Measurements from ENCODE around the gene GLMP. TPM values are rescaled to one million over a fixed set of nuclear protein-coding genes. Genes with fewer than 3 reads are reported as not detected.
A peak's percentile ranks its signal among the peaks of the same experiment; 100 is the strongest.

GLMP gene
- total and polyA plus RNA-seq, 2 of the 13 experiments (the other 11 are each of a cell fraction or from before 2014, with no cell fraction given): 44.6 to 75.8 TPM

GRCh38 chr1:156244126-156244525, 51.4 kb downstream of the GLMP start:
- ATAC-seq (peak; percentile 2), FAIRE-seq (no peak), DNase-seq (ENCODE audit: low spot score) (no peak)
- ChIA-PET POLR2A (no interaction called here), CTCF (ENCODE audit: low intra/inter-chr PET ratio, low total read pairs) (no interaction called here)
- intact Hi-C loops (cut with micrococcal nuclease; ENCODE audit: unreplicated experiment) (no loop called here), in situ Hi-C loops (cut with HindIII; ENCODE audit: extremely low pct_ligation_motif_present, low pct_unique_long_range_greater_than_20kb) (no loop called here)
- no TSS peak for BruUV-seq (replicated peaks)
- H3K27ac ChIP-seq (ENCODE audit: extremely low read length, insufficient read depth, low read length): no peak overlapping the region
- H3K36me3 ChIP-seq (replicated peaks in 1 of 2; ENCODE audit: control insufficient read depth in 1 of 2, insufficient read depth in 2 of 2, low read length in 2 of 2): peaks cover 6% of the 10 kb centered on the region in 2 experiments; a peak in 4 of 5 replicates
- 100% methylated on average over 1 of the region's 2 CpGs for WGBS (ENCODE audit: low lambda C conversion rate)
- no peaks in the 10 kb centered on the region for H4K20me1 ChIP-seq (ENCODE audit: insufficient read depth, low read length)
- TF ChIP-seq POLR2AphosphoS2 (IDR thresholded peaks at IDR 0.05; ENCODE audit: low read depth, low read length) (peak; percentile 18; the same call in 1 of the 2 replicates), AGO2 (optimal IDR thresholded peaks at IDR 0.05; ENCODE audit: low read depth, low read length) (peak; percentile 36), ZNF3 (CRISPR knock-in tag; IDR thresholded peaks at IDR 0.05) (no peak), IRX3 (CRISPR knock-in tag; IDR thresholded peaks at IDR 0.05; ENCODE audit: borderline replicate concordance, low read depth) (no peak), ZNF317 (CRISPR knock-in tag; IDR thresholded peaks at IDR 0.05) (no peak), MAF1 (CRISPR knock-in tag; IDR thresholded peaks at IDR 0.05; ENCODE audit: borderline replicate concordance) (no peak), ZNF570 (CRISPR knock-in tag; IDR thresholded peaks at IDR 0.05; ENCODE audit: borderline replicate concordance) (no peak), NFKBIZ (CRISPR knock-in tag; IDR thresholded peaks at IDR 0.05) (no peak), HCFC1 (IDR thresholded peaks at IDR 0.05; ENCODE audit: low read depth, low read length) (no peak), ZNF782 (CRISPR knock-in tag; IDR thresholded peaks at IDR 0.05; ENCODE audit: borderline replicate concordance) (no peak), SRSF9 (IDR thresholded peaks at IDR 0.05; ENCODE audit: borderline replicate concordance, insufficient read depth, low read depth, low read length, poor library complexity, severe bottlenecking) (no peak), ZFYVE20 (CRISPR knock-in tag; IDR thresholded peaks at IDR 0.05; ENCODE audit: borderline replicate concordance, low read depth) (no peak), ZNF709 (CRISPR knock-in tag; IDR thresholded peaks at IDR 0.05) (no peak)
- no peak overlapping the region for H3K4me2 ChIP-seq (ENCODE audit: low read depth, low read length)
- H3K4me1 ChIP-seq (ENCODE audit: insufficient read depth, low read length): peaks cover 34% of the 10 kb centered on the region
- no peaks in the 10 kb centered on the region for H3K79me2 ChIP-seq (ENCODE audit: insufficient read depth, low read length)
- H2AFZ ChIP-seq (ENCODE audit: low read length): no peak overlapping the region
- no peaks in the 10 kb centered on the region for H3K27me3 ChIP-seq (ENCODE audit: control insufficient read depth in 1 of 2, insufficient read depth in 2 of 2, low read length in 2 of 2)
- no peaks in the 10 kb centered on the region for H3K9me3 ChIP-seq (ENCODE audit: low read length)
- H3K9ac ChIP-seq (ENCODE audit: insufficient read depth, low read depth, low read length): no peak overlapping the region
- H3K4me3 ChIP-seq (replicated peaks in 1 of 3; ENCODE audit: insufficient read depth in 1 of 3, low read depth in 2 of 3, low read length in 3 of 3): no peak overlapping the region
